Ectodermal cell (in vitro differentiated cells): ENCODE data around the gene SMCO3.
"Not testable (repeated sequence)": the region's sequence is repeated elsewhere in the genome, so short reads cannot be mapped to it uniquely, and the experiment has no call there.

ENCODE experiments used
- H3K27ac ChIP-seq: 2 replicates; pipeline ENCODE4 v1.7.0; 2013; ENCODE audit warnings: mild to moderate bottlenecking, low read depth, low read length; ENCODE audit not compliant: insufficient read depth, poor library complexity, severe bottlenecking
- H3K27me3 ChIP-seq: 2 replicates; pipeline ENCODE4 v1.7.0; 2013; ENCODE audit warnings: mild to moderate bottlenecking, low read length; ENCODE audit not compliant: insufficient read depth, control insufficient read depth, poor library complexity, severe bottlenecking
- H3K36me3 ChIP-seq: one replicate; pipeline ENCODE4 v1.7.0; 2013; ENCODE audit warnings: low read length; ENCODE audit not compliant: control insufficient read depth, insufficient read depth
- H3K4me1 ChIP-seq: one replicate; pipeline ENCODE4 v1.7.0; 2013; ENCODE audit warnings: low read length; ENCODE audit not compliant: control insufficient read depth, insufficient read depth
- H3K4me3 ChIP-seq: 2 replicates; pipeline ENCODE4 v1.7.0; 2013; ENCODE audit warnings: low read depth, low read length, control low read depth; ENCODE audit not compliant: insufficient read depth
- H3K9me3 ChIP-seq: 2 replicates; pipeline ENCODE4 v1.7.0; 2013; ENCODE audit warnings: mild to moderate bottlenecking, low read length, moderate library complexity; ENCODE audit not compliant: control insufficient read depth
- WGBS, 2 experiments: methylation state at CpG; one replicate each; pipeline ENCODE4 v1.1.7; 2013; ENCODE audit warnings: missing lambda C conversion rate in 2 of 2; 5-methylcytosine and 5-hydroxymethylcytosine counted together

Gene SMCO3

DNA sequence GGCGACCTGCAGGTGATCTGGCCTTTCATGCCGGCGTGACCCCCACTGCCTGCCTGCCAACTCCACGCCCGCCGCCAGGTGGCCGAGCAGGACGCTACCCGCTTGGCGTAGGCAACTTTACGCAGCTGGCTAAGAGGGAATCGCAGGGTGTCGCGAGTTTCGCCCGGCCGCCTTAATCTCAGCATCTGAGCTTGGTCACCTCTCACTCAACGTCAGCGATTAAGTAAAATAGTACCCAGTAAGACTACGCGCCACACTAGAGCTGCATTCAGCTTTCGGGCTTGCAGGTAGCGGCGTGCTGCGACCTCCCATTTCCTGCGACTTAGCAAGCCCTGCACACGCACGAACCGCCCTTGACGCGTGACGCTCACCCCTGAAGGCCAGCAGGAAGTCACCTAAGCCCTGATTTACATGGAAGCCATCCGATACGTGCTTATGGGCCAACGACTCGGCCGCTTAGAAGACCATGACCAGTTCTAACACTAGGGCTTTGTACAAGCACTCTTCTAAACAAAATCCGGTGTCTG is 44.0 kb downstream of the SMCO3 start:
- no peaks in the 10 kb centered on the region for H3K36me3 ChIP-seq
- peaks cover 3% of the 10 kb centered on the region for H3K4me1 ChIP-seq
- peak overlapping the region; percentile 81 for H3K27ac ChIP-seq
- WGBS, 2 experiments, result 4 to 5% methylated on average over 38 of the region's 38 CpGs
- peak overlapping the region; percentile 73 for H3K4me3 ChIP-seq
- peaks cover 21% of the 10 kb centered on the region for H3K27me3 ChIP-seq
- no peaks in the 10 kb centered on the region for H3K9me3 ChIP-seq

DNA sequence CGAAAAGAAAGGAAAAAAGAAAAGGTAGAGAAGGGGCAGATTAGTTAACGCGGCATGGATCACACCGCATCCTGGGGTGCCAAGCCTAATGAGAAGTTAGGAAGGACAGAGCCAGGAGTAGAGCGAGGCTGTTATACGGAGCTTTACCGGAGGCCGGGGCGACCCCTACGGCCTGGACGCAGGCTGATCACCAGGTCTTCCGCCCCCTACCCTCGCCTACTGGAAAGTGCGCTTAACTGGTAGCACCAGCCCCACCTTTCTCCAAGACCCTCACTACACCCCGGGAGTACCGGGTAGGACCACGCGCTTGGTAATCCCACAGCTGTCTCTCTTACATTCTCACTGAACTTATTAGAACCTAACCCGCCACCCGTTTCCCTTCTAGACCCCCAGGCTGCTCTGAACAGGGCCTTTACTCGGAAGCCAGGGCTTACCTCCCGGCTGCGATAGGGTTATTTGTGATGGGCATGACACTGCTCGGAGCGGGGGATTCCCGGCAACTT is 44.5 kb downstream of the SMCO3 start:
- no peaks in the 10 kb centered on the region for H3K9me3 ChIP-seq
- peaks cover 16% of the 10 kb centered on the region for H3K27me3 ChIP-seq
- H3K4me1 ChIP-seq, result peaks cover 3% of the 10 kb centered on the region
- 5 to 8% methylated on average over 26 of the region's 26 CpGs for WGBS, 2 experiments
- H3K4me3 ChIP-seq, result peak overlapping the region; percentile 73
- H3K36me3 ChIP-seq, result no peaks in the 10 kb centered on the region
- peak overlapping the region; percentile 81 for H3K27ac ChIP-seq

DNA sequence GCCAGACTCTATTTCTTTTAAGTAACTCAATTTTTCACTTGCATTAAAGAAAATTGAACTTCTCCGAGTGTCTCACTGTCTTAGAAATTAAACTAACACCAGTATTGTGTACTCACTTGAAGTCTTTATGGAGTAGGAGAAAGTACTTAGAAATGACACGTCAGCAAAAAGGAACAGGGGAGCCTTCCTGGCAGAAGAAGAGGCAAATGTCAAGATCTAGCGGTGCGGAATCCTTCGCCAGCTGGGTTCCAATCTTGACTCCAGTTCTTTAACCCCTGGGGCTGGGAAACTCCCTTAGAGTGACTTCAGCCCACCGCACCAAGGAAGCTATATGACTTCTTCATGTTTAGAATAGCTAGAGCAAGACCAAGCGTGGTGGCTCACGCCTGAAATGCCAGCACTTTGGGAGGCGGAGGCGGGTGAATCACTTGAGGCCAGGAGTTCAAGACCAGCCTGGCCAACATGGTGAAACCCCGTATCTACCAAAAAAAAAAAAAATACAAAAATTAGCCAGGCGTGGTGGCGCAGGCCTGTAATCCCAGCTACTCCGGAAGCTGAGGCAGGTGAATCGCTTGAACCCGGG is 45.1 kb downstream of the SMCO3 start:
- Histone ChIP-seq H3K4me1 (peaks cover 3% of the 10 kb centered on the region), H3K4me3 (peak overlapping the region; percentile 73), H3K27ac (no peak overlapping the region), H3K27me3 (peaks cover 11% of the 10 kb centered on the region), H3K36me3 (no peaks in the 10 kb centered on the region), H3K9me3 (no peaks in the 10 kb centered on the region)
- 41 to 42% methylated on average over 16 of the region's 16 CpGs for WGBS, 2 experiments

DNA sequence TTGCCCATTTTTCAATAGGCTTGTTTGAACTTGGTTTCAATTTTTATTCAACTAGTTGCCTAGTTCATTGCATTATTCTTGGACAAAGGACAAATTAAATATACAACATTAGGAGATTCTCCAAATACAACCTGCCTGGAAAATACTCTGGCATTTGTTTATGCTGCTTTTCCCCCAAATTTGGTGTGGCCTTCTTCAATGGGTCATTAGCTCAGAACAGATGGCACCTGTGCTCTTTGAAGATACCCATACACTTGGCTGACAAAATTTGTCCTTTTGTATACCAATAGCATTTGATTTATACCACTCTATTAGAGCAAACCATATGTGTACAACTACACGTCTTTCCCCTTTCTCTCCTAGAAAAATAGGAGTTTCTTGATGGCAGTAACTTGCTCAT is 46.4 kb downstream of the SMCO3 start:
- no peaks in the 10 kb centered on the region for H3K36me3 ChIP-seq
- H3K27me3 ChIP-seq, result no peaks in the 10 kb centered on the region
- 100% methylated on average over 1 of the region's 1 CpG for WGBS, 2 experiments
- H3K9me3 ChIP-seq, result no peaks in the 10 kb centered on the region
- H3K4me1 ChIP-seq, result peaks cover 3% of the 10 kb centered on the region
- H3K27ac ChIP-seq, result no peak overlapping the region
- no peak overlapping the region for H3K4me3 ChIP-seq

GRCh38 chr12:14766649-14767215 is 47.2 kb downstream of the SMCO3 start:
- H3K36me3 ChIP-seq, result no peaks in the 10 kb centered on the region
- H3K4me1 ChIP-seq, result no peaks in the 10 kb centered on the region
- no peaks in the 10 kb centered on the region for H3K27me3 ChIP-seq
- 92 to 97% methylated on average over 2 to 3 of the region's 3 CpGs for WGBS, 2 experiments
- H3K9me3 ChIP-seq, result no peaks in the 10 kb centered on the region
- H3K4me3 ChIP-seq, result no peak overlapping the region
- H3K27ac ChIP-seq, result no peak overlapping the region

DNA sequence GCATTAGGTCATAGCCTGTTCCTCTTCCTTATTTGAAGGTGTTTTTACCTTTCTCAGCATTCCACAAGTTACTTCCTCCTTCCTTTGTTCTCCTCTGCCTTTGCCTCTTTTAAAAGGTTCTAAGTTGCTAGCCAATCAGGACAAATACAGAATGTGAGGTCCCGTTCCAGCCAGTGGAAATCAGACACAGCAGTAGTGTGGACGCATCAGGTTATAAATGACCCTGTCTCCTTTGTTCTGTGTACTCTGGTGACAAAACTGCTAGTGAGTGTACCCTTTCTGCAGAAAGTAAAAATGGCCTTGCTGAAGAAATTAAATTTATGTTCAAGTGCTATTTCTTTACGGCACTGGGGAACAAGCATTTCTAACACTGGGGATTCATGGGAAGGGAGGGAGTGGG is 48.0 kb downstream of the SMCO3 start:
- not testable (repeated sequence) for H3K27ac ChIP-seq, H3K4me1 ChIP-seq, H3K36me3 ChIP-seq, H3K27me3 ChIP-seq, H3K9me3 ChIP-seq, H3K4me3 ChIP-seq
- 89 to 92% methylated on average over 3 of the region's 3 CpGs for WGBS, 2 experiments

DNA sequence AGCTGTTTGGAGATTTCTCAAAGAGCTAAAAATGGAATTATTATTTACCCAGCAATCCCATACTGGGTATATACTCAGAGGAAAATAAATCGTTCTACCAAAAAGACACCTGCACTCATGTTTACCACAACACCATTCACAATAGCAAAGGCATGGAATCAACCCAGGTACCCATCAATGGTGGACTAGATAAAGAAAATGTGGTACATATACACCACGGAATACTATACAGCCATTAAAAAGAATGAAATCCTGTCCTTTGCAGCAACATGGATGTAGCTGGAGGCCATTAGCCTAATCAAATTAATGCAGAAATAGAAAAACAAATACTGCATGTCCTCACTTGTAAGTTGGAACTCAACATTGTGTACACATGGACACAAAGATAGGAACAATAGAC is 48.6 kb downstream of the SMCO3 start:
- 100% methylated on average over 2 of the region's 2 CpGs for WGBS, 2 experiments
- Histone ChIP-seq H3K9me3 (no peaks in the 10 kb centered on the region), H3K27me3 (no peaks in the 10 kb centered on the region), H3K27ac (no peak overlapping the region), H3K36me3 (no peaks in the 10 kb centered on the region), H3K4me1 (no peaks in the 10 kb centered on the region), H3K4me3 (no peak overlapping the region)

DNA sequence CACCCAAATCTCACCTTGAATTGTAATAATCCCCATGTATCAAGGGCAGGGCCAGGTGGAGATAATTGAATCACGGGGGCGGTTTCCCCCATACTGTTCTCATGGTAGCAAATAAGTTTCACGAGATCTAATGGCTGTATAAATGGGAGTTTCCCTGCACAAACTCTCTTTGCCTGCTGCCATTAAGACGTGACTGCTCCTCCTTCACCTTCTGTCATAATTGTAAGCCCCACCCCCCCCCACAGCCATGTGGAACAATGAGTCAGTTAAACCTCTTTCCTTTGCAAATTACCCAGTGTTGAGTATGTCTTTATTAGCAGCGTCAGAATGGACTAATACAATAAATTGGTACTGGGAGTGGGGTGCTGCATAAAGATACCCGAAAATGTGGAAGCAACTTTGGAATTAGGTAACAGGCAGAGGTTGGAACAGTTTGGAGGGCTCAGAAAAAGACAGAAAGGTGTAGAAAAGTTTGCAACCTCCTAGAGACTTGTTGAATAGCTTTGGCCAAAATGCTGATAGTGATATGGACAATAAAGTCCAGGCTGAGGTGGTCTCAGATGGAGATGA is 54.2 kb downstream of the SMCO3 start:
- not testable (repeated sequence) for H3K9me3 ChIP-seq, H3K27me3 ChIP-seq, H3K4me3 ChIP-seq, H3K36me3 ChIP-seq, H3K4me1 ChIP-seq, H3K27ac ChIP-seq
- WGBS, 2 experiments, result 92 to 97% methylated on average over 6 of the region's 6 CpGs

GRCh38 chr12:14756334-14757143 is 57.4 kb downstream of the SMCO3 start:
- no peak overlapping the region for H3K4me3 ChIP-seq
- no peaks in the 10 kb centered on the region for H3K36me3 ChIP-seq
- H3K9me3 ChIP-seq, result no peaks in the 10 kb centered on the region
- H3K4me1 ChIP-seq, result no peaks in the 10 kb centered on the region
- H3K27me3 ChIP-seq, result no peaks in the 10 kb centered on the region
- WGBS, 2 experiments, result 42 to 47% methylated on average over 17 of the region's 17 CpGs
- no peak overlapping the region for H3K27ac ChIP-seq
